ENCODE measurements around the gene APOB. TPM values are rescaled to one million over a fixed set of nuclear protein-coding genes. Genes with fewer than 3 reads are reported as not detected.
A peak's percentile ranks its signal among the peaks of the same experiment; 100 is the strongest.

Gene APOB
- total and polyA plus RNA-seq, 2 of the 13 experiments (the other 11 are each of a cell fraction or from before 2014, with no cell fraction given), result 1,569 to 2,515 TPM

DNA sequence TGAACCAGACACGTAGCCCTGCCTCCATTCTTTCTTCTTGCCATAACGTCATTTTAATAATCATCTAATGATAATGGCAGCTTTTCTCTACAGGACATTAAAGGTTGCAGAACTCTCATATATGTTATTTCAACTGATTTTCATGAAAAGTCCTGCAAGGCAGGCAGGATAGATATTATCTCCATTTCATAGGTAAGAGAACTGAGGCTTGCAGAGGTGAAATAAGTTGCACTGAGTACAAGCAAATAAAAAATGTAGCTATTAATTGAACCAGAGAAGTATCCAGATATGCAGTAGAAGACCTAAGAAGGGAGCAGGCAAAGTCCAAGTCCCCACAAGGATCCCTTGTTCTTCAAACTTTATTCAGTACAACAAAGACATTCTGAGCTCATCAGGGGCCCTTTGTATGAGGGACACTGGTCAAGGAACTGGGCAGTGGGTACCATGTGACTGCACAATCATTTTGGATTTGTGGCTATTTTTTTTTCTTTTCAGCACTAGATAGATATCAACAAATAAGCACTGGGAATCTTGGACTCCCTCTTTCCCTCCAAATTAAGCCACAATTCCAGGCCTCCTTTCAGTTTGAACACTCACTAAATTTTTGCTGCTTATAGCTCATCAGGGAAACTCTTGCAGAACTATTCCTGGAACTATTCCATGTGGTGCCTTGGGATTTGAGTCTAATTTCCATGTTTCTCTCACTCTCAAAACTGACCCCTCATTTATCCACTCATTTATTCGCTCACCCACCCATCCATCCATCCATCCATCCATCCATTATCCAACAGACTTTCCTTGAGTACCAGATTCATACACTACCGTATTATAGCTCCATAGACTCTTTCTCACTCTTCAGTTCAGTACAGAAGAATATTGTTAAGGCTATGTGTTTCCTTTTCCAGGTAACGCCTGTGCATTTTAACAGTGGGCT, 44.6 kb downstream of the APOB start (continued):
- TF ChIP-seq ZNF431 (CRISPR knock-in tag; IDR thresholded peaks at IDR 0.05; ENCODE audit: borderline replicate concordance, low read depth), result peak; percentile 32; the same call in 1 of the 2 replicates
- peak; percentile 80 for TF ChIP-seq ZNF780A (CRISPR knock-in tag; IDR thresholded peaks at IDR 0.05)
- peak; percentile 97 for TF ChIP-seq POLR2G (IDR thresholded peaks at IDR 0.05; ENCODE audit: low read depth, low read length)
- TF ChIP-seq SNAPC2 (CRISPR knock-in tag; IDR thresholded peaks at IDR 0.05), result peak; percentile 65; the same call in 1 of the 2 replicates
- TF ChIP-seq KLF16 (CRISPR knock-in tag; IDR thresholded peaks at IDR 0.05), result 0 out of 4 replicates have a peak, but pooled peaks of 1 of the 2 experiments have one; percentile 9
- TF ChIP-seq ZNF101 (CRISPR knock-in tag; IDR thresholded peaks at IDR 0.05; ENCODE audit: borderline replicate concordance, low read depth), result 0 out of 2 replicates have a peak, but pooled peaks have one; percentile 7
- no peak for TF ChIP-seq ATF7-NPFF (CRISPR knock-in tag; IDR thresholded peaks at IDR 0.05; ENCODE audit: low read depth)
- TF ChIP-seq ELF3 (CRISPR knock-in tag; IDR thresholded peaks at IDR 0.05), result no peak
- no peak for TF ChIP-seq HIC2 (CRISPR knock-in tag; IDR thresholded peaks at IDR 0.05; ENCODE audit: low read depth)
- TF ChIP-seq, protein P1, sequence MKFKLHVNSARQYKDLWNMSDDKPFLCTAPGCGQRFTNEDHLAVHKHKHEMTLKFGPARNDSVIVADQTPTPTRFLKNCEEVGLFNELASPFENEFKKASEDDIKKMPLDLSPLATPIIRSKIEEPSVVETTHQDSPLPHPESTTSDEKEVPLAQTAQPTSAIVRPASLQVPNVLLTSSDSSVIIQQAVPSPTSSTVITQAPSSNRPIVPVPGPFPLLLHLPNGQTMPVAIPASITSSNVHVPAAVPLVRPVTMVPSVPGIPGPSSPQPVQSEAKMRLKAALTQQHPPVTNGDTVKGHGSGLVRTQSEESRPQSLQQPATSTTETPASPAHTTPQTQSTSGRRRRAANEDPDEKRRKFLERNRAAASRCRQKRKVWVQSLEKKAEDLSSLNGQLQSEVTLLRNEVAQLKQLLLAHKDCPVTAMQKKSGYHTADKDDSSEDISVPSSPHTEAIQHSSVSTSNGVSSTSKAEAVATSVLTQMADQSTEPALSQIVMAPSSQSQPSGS (CRISPR knock-in tag; IDR thresholded peaks at IDR 0.05), result 0 out of 2 replicates have a peak, but pooled peaks have one; percentile 23
- 0 out of 2 replicates have a peak, but pooled peaks have one; percentile 29 for TF ChIP-seq ZFP36L1 (CRISPR knock-in tag; IDR thresholded peaks at IDR 0.05)
- TF ChIP-seq ZBTB1 (CRISPR knock-in tag; IDR thresholded peaks at IDR 0.05; ENCODE audit: borderline replicate concordance), result no peak
- peak; percentile 91 for TF ChIP-seq MBD4 (IDR thresholded peaks at IDR 0.05; ENCODE audit: borderline replicate concordance, low read length)
- TF ChIP-seq NONO (IDR thresholded peaks at IDR 0.05), result no peak
- 0 out of 2 replicates have a peak, but pooled peaks have one; percentile 12 for TF ChIP-seq NONO (CRISPR knock-in tag; conservative IDR thresholded peaks at IDR 0.05)
- 0 out of 4 replicates have a peak, but pooled peaks of 1 of the 2 experiments have one; percentile 7 for TF ChIP-seq NR2F1 (CRISPR knock-in tag; IDR thresholded peaks at IDR 0.05)
- TF ChIP-seq TOPORS (CRISPR knock-in tag; IDR thresholded peaks at IDR 0.05), result peak; percentile 90
- TF ChIP-seq POLR2A (IDR thresholded peaks at IDR 0.05; ENCODE audit: insufficient read depth in 1 of 2, low read depth in 2 of 2, low read length in 2 of 2), result peak; percentile 66 to 69

Data from HepG2 (cell line).